ENCODE results near the gene MSH3.
"Not testable (repeated sequence)": the region's sequence is repeated elsewhere in the genome, so short reads cannot be mapped to it uniquely, and the experiment has no call there.

DNA sequence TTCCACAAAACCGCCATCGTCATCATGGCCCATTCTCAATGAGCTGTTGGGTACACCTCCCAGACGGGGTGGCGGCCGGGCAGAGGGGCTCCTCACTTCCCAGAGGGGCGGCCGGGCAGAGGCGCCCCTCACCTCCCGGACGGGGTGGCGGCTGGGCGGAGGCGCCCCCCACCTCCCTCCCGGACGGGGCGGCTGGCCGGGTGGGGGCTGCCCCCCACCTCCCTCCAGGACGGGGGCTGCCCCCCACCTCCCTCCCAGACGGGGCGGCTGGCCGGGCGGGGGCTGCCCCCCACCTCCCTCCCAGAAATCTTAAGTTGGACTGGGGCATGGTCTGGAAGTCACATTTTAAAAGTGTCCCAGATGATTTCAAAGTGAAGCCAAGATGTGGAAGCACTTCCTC is 169.7 kb downstream of the MSH3 start:
- TF ChIP-seq, protein P1, sequence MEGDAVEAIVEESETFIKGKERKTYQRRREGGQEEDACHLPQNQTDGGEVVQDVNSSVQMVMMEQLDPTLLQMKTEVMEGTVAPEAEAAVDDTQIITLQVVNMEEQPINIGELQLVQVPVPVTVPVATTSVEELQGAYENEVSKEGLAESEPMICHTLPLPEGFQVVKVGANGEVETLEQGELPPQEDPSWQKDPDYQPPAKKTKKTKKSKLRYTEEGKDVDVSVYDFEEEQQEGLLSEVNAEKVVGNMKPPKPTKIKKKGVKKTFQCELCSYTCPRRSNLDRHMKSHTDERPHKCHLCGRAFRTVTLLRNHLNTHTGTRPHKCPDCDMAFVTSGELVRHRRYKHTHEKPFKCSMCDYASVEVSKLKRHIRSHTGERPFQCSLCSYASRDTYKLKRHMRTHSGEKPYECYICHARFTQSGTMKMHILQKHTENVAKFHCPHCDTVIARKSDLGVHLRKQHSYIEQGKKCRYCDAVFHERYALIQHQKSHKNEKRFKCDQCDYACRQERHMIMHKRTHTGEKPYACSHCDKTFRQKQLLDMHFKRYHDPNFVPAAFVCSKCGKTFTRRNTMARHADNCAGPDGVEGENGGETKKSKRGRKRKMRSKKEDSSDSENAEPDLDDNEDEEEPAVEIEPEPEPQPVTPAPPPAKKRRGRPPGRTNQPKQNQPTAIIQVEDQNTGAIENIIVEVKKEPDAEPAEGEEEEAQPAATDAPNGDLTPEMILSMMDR (IDR thresholded peaks at IDR 0.05): not testable (repeated sequence)
- TF ChIP-seq POLR2A (IDR thresholded peaks at IDR 0.05): not testable (repeated sequence)

Data from prostate gland (tissue), 2 donors.